Adrenal gland (tissue), 5 donors: ENCODE results near the gene TMEM11.

Experiments
- POLR2A ChIP-seq, 2 donors: fragments of 450-650 bp; IDR thresholded peaks; one replicate each; pipeline ENCODE4 v1.6.1; 2017; ENCODE audit warnings: antibody characterized with exemption in 2 of 2, mild to moderate bottlenecking in 2 of 2, moderate library complexity in 1 of 2
- TF ChIP-seq, protein P1 (sequence below), 6 experiments: fragments of 450-650 bp in 4 of 6; fragments of 200-600 bp in 2 of 6; sonication (generic) in 1 of 6; IDR thresholded peaks; 1 replicate in 5 of 6; 2 replicates in 1 of 6; pipeline versions ENCODE4 v1.5.1 to v1.8.0; 2016 to 2021; ENCODE audit warnings: antibody characterized with exemption in 6 of 6, mild to moderate bottlenecking in 2 of 6, moderate library complexity in 1 of 6
- donor health status: DM: no; HTN: no; CAD: no.

DNA sequence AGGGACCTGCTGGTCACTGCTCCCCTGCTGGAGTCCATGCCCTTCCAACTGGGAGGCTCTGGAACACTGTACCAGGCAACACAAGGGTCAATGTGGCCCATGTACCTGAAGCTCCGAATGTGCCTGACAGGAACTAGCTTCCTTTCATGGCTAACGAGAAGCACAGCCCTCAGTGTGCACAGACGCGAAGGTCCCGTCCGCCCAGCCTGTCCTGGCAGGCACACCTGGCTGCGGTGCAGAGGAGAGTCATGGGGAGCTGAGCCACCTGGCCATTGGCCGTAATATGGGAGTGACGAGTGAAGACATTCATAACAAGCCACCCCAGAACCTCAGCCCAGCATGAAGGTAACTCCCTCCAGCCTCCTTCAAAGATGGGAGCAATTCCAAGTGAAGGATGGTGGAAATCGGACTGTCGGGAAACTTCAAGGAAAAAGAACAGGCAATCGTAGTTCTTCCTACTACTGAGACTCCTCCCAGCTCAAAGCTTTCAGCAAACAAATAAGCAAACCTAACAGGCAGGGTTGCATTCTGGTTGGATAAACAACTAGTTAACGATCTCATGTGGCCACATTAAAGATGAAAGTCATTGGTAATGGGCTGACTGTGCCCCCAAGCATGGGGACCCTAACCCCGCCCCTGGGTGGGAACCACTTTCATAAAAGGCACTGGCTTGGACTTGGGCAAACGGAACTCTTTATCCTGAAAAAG, 13.2 kb downstream of the TMEM11 start:
- TF ChIP-seq, protein P1, sequence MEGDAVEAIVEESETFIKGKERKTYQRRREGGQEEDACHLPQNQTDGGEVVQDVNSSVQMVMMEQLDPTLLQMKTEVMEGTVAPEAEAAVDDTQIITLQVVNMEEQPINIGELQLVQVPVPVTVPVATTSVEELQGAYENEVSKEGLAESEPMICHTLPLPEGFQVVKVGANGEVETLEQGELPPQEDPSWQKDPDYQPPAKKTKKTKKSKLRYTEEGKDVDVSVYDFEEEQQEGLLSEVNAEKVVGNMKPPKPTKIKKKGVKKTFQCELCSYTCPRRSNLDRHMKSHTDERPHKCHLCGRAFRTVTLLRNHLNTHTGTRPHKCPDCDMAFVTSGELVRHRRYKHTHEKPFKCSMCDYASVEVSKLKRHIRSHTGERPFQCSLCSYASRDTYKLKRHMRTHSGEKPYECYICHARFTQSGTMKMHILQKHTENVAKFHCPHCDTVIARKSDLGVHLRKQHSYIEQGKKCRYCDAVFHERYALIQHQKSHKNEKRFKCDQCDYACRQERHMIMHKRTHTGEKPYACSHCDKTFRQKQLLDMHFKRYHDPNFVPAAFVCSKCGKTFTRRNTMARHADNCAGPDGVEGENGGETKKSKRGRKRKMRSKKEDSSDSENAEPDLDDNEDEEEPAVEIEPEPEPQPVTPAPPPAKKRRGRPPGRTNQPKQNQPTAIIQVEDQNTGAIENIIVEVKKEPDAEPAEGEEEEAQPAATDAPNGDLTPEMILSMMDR (IDR thresholded peaks at IDR 0.05), result no peak
- TF ChIP-seq POLR2A (IDR thresholded peaks at IDR 0.05), result no peak
